HAP-1 (cell line): ENCODE data around the gene A2ML1.
A peak's percentile ranks its signal among the peaks of the same experiment; 100 is the strongest.
"Not testable (repeated sequence)": the region's sequence is repeated elsewhere in the genome, so short reads cannot be mapped to it uniquely, and the experiment has no call there.

ENCODE experiments used
- DNase-seq, 2 experiments: peaks; one replicate each; pipeline ENCODE4 v3.0.0-alpha.2; 2016 to 2020; ENCODE audit warnings: low spot score in 2 of 2
- H3K27me3 ChIP-seq: fragments of 250-450 bp; sonication (Bioruptor Pico); 2 replicates; pipeline ENCODE4 v1.5.1; 2020; ENCODE audit warnings: low read depth, mild to moderate bottlenecking, moderate library complexity
- H3K36me3 ChIP-seq: fragments of 250-450 bp; sonication (Bioruptor Pico); replicated peaks from 2 replicates; pipeline ENCODE4 v1.5.1; 2020; ENCODE audit warnings: mild to moderate bottlenecking
- H3K4me1 ChIP-seq: fragments of 250-450 bp; sonication (Bioruptor Pico); 2 replicates; pipeline ENCODE4 v1.5.1; 2020; ENCODE audit warnings: mild to moderate bottlenecking
- H3K4me3 ChIP-seq: fragments of 250-450 bp; sonication (Bioruptor Pico); 2 replicates; pipeline ENCODE4 v1.5.1; 2020; ENCODE audit warnings: mild to moderate bottlenecking, moderate library complexity
- H3K9me3 ChIP-seq: fragments of 250-450 bp; sonication (Bioruptor Pico); 2 replicates; pipeline ENCODE4 v1.5.1; 2020; ENCODE audit warnings: mild to moderate bottlenecking, moderate library complexity
- in situ Hi-C: fragments of 300-500 bp; cut with MboI; formaldehyde crosslinking; loops from 3 replicates; pipeline ENCODE4 v1.14.3; 2020; ENCODE audit warnings: low sequenced_read_pairs, inconsistent platforms, mixed read lengths

A2ML1 gene

GRCh38 chr12:8849876-8850275 lies 27.5 kb downstream of the A2ML1 start:
- H3K4me1 ChIP-seq = no peaks in the 10 kb centered on the region
- in situ Hi-C loops = no loop called here
- DNase-seq = no peak
- no peaks in the 10 kb centered on the region for H3K27me3 ChIP-seq
- no peaks in the 10 kb centered on the region for H3K36me3 ChIP-seq
- no peaks in the 10 kb centered on the region for H3K9me3 ChIP-seq
- no peak overlapping the region for H3K4me3 ChIP-seq

- in situ Hi-C loops = no loop called here
Observed at GRCh38 chr12:8852119-8852518, 29.7 kb downstream of the A2ML1 start.

GRCh38 chr12:8855891-8856290 lies 33.5 kb downstream of the A2ML1 start:
- no peaks in the 10 kb centered on the region for H3K36me3 ChIP-seq
- H3K9me3 ChIP-seq = no peaks in the 10 kb centered on the region
- in situ Hi-C loops = no loop called here
- H3K4me1 ChIP-seq = no peaks in the 10 kb centered on the region
- H3K4me3 ChIP-seq = no peak overlapping the region
- H3K27me3 ChIP-seq = no peaks in the 10 kb centered on the region
- no peak for DNase-seq

More at GRCh38 chr12:8852119-8852518, 29.7 kb downstream of the A2ML1 start:
- H3K9me3 ChIP-seq = no peaks in the 10 kb centered on the region
- no peak for DNase-seq
- H3K4me3 ChIP-seq = no peak overlapping the region
- H3K4me1 ChIP-seq = no peaks in the 10 kb centered on the region
- no peaks in the 10 kb centered on the region for H3K36me3 ChIP-seq
- no peaks in the 10 kb centered on the region for H3K27me3 ChIP-seq

GRCh38 chr12:8859448-8859847 lies 37.0 kb downstream of the A2ML1 start:
- H3K36me3 ChIP-seq, DNase-seq, H3K9me3 ChIP-seq, H3K4me1 ChIP-seq, H3K27me3 ChIP-seq, H3K4me3 ChIP-seq, in situ Hi-C loops: not testable (repeated sequence)

GRCh38 chr12:8860165-8860961 lies 37.9 kb downstream of the A2ML1 start:
- no peak overlapping the region for H3K4me3 ChIP-seq
- no peaks in the 10 kb centered on the region for H3K4me1 ChIP-seq
- no peaks in the 10 kb centered on the region for H3K36me3 ChIP-seq
- in situ Hi-C loops = no loop called here
- H3K9me3 ChIP-seq = no peaks in the 10 kb centered on the region
- peak; percentile 40 to 50 for DNase-seq
- no peaks in the 10 kb centered on the region for H3K27me3 ChIP-seq

GRCh38 chr12:8866429-8866828 lies 44.0 kb downstream of the A2ML1 start:
- DNase-seq = no peak
- in situ Hi-C loops = no loop called here

GRCh38 chr12:8867009-8867408 lies 44.6 kb downstream of the A2ML1 start:
- DNase-seq = no peak
- Histone ChIP-seq H3K9me3 (no peaks in the 10 kb centered on the region), H3K36me3 (no peaks in the 10 kb centered on the region), H3K4me3 (no peak overlapping the region), H3K27me3 (no peaks in the 10 kb centered on the region), H3K4me1 (no peaks in the 10 kb centered on the region)
- in situ Hi-C loops = no loop called here

More at GRCh38 chr12:8866429-8866828, 44.0 kb downstream of the A2ML1 start:
- H3K4me3 ChIP-seq = no peak overlapping the region
- H3K9me3 ChIP-seq = no peaks in the 10 kb centered on the region
- H3K4me1 ChIP-seq = no peaks in the 10 kb centered on the region
- no peaks in the 10 kb centered on the region for H3K27me3 ChIP-seq
- H3K36me3 ChIP-seq = no peaks in the 10 kb centered on the region

GRCh38 chr12:8867786-8868185 lies 45.4 kb downstream of the A2ML1 start:
- no peak for DNase-seq
- Histone ChIP-seq H3K4me1 (no peaks in the 10 kb centered on the region), H3K27me3 (no peaks in the 10 kb centered on the region), H3K4me3 (no peak overlapping the region), H3K36me3 (no peaks in the 10 kb centered on the region), H3K9me3 (no peaks in the 10 kb centered on the region)
- in situ Hi-C loops = no loop called here

GRCh38 chr12:8870586-8870985 lies 48.2 kb downstream of the A2ML1 start:
- DNase-seq = no peak

GRCh38 chr12:8871068-8871467 lies 48.6 kb downstream of the A2ML1 start:
- no peaks in the 10 kb centered on the region for H3K9me3 ChIP-seq
- no peaks in the 10 kb centered on the region for H3K36me3 ChIP-seq
- no peak overlapping the region for H3K4me3 ChIP-seq
- no peak for DNase-seq
- H3K27me3 ChIP-seq = no peaks in the 10 kb centered on the region
- in situ Hi-C loops = no loop called here
- H3K4me1 ChIP-seq = no peaks in the 10 kb centered on the region

More at GRCh38 chr12:8870586-8870985, 48.2 kb downstream of the A2ML1 start:
- in situ Hi-C loops = no loop called here
- Histone ChIP-seq H3K27me3 (no peaks in the 10 kb centered on the region), H3K4me3 (no peak overlapping the region), H3K4me1 (no peaks in the 10 kb centered on the region), H3K9me3 (no peaks in the 10 kb centered on the region), H3K36me3 (no peaks in the 10 kb centered on the region)

GRCh38 chr12:8876887-8877286 lies 54.5 kb downstream of the A2ML1 start:
- Histone ChIP-seq H3K9me3 (no peaks in the 10 kb centered on the region), H3K36me3 (no peaks in the 10 kb centered on the region), H3K4me3 (no peak overlapping the region), H3K27me3 (no peaks in the 10 kb centered on the region), H3K4me1 (no peaks in the 10 kb centered on the region; the same call in 1 of the 2 replicates)
- in situ Hi-C loops = no loop called here
- no peak for DNase-seq

- Histone ChIP-seq H3K4me3 (no peak overlapping the region), H3K27me3 (no peaks in the 10 kb centered on the region), H3K9me3 (peaks cover 4% of the 10 kb centered on the region), H3K36me3 (no peaks in the 10 kb centered on the region), H3K4me1 (no peaks in the 10 kb centered on the region)
- DNase-seq = no peak
- in situ Hi-C loops = no loop called here
Observed at GRCh38 chr12:8886502-8887284, 64.3 kb downstream of the A2ML1 start.

- no peaks in the 10 kb centered on the region for H3K27me3 ChIP-seq
- H3K36me3 ChIP-seq = no peaks in the 10 kb centered on the region
- H3K4me3 ChIP-seq = no peak overlapping the region
- DNase-seq = no peak
- H3K9me3 ChIP-seq = peaks cover 4% of the 10 kb centered on the region
- in situ Hi-C loops = no loop called here
- H3K4me1 ChIP-seq = no peaks in the 10 kb centered on the region
Observed at GRCh38 chr12:8887285-8887715, 64.9 kb downstream of the A2ML1 start.
